ENCODE results near the gene CLCN4. TPM values are rescaled to one million over a fixed set of nuclear protein-coding genes. Genes with fewer than 3 reads are reported as not detected.

CLCN4 gene
- total and polyA plus RNA-seq, 2 donors from 2014 or later: 2.4 to 7.3 TPM

DNA sequence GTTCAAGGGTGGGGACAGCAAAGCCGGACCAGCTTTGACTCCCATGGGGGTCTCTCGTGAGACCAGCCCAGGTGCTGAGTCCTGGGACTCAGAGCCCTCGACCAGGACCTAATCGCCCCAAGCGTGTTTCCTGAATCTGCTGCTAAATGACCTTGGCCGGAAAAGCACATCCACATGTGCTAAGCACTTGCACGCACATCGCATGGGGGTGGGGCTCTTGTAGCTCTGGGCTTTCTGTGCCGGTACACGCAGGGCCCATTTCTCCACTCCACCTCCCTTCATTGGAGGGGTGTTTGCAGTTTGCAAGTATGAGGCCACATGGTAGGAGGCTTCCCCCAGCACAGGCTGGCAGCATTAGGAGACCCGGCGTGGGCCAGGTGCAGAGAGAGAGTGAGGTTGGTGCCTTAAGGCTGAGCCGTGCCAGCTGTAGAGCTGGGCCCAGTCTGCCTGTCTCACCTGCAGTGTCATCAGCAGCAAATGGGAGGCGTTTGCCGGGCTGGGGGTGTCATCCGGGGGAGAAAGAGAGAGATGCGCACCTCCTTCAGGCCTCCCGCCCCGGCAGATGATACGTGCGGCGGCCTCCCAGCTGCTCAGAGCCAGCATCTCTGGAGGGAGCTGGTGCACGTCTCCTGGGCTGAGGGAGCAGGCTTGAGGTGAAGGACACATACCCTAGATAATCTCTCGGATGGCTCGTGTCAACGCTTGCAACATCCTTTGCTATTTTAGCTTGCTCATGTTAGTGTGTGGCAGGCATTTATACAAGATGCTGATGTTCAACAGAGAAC lies 45.2 kb upstream of the CLCN4 start:
- no peaks in the 10 kb centered on the region for H3K36me3 ChIP-seq (ENCODE audit: control insufficient read depth in 2 of 3, insufficient read depth in 3 of 3, low read length in 3 of 3)
- DNase-seq: no peak
- FAIRE-seq: no peak
- no peak overlapping the region for H3K9ac ChIP-seq (ENCODE audit: low read length in 3 of 3)
- TF ChIP-seq, protein P1, sequence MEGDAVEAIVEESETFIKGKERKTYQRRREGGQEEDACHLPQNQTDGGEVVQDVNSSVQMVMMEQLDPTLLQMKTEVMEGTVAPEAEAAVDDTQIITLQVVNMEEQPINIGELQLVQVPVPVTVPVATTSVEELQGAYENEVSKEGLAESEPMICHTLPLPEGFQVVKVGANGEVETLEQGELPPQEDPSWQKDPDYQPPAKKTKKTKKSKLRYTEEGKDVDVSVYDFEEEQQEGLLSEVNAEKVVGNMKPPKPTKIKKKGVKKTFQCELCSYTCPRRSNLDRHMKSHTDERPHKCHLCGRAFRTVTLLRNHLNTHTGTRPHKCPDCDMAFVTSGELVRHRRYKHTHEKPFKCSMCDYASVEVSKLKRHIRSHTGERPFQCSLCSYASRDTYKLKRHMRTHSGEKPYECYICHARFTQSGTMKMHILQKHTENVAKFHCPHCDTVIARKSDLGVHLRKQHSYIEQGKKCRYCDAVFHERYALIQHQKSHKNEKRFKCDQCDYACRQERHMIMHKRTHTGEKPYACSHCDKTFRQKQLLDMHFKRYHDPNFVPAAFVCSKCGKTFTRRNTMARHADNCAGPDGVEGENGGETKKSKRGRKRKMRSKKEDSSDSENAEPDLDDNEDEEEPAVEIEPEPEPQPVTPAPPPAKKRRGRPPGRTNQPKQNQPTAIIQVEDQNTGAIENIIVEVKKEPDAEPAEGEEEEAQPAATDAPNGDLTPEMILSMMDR (IDR thresholded peaks at IDR 0.05; ENCODE audit: borderline replicate concordance, extremely low read depth, insufficient read depth): no peak
- H3K9me3 ChIP-seq (ENCODE audit: control insufficient read depth in 2 of 3, insufficient read depth in 1 of 3, low read length in 3 of 3): no peaks in the 10 kb centered on the region
- no peak overlapping the region for H3K27ac ChIP-seq (ENCODE audit: low read depth in 2 of 2, low read length in 2 of 2)
- peaks cover 0 to 3% (median 0%) of the 10 kb centered on the region in 3 donors for H3K4me1 ChIP-seq (ENCODE audit: control insufficient read depth in 2 of 3, insufficient read depth in 2 of 3, low read depth in 1 of 3, low read length in 3 of 3)
- intact Hi-C loops (cut with DNase I): no loop called here
- H3K4me3 ChIP-seq (ENCODE audit: low read length in 3 of 3): no peak overlapping the region
- no peaks in the 10 kb centered on the region for H3K27me3 ChIP-seq (ENCODE audit: control insufficient read depth, insufficient read depth, low read length)

DNA sequence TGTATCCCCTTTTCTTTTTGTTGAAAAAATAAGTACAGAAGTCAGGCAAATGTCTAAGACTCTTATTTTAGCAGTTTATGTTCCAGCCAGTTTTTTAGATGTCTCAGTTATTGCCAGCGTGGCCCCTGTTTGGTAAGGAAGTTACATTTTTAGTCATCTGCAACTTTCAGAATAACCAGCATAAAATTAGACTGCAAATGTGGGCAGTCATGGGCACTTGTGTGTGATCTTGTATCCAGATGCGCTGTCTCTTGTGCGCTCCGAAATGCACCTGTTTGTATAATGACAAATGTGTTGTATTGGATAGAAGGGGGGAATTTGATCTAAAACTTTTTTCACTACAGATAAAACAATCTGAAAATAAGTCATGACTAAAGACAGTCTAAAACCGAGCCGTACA lies 44.3 kb upstream of the CLCN4 start:
- Histone ChIP-seq H3K27ac (ENCODE audit: low read depth in 2 of 2, low read length in 2 of 2) (no peak overlapping the region), H3K4me1 (ENCODE audit: control insufficient read depth in 2 of 3, insufficient read depth in 2 of 3, low read depth in 1 of 3, low read length in 3 of 3) (no peaks in the 10 kb centered on the region), H3K9ac (ENCODE audit: low read length in 3 of 3) (no peak overlapping the region), H3K4me3 (ENCODE audit: low read length in 3 of 3) (no peak overlapping the region), H3K27me3 (ENCODE audit: control insufficient read depth, insufficient read depth, low read length) (no peaks in the 10 kb centered on the region), H3K9me3 (ENCODE audit: control insufficient read depth in 2 of 3, insufficient read depth in 1 of 3, low read length in 3 of 3) (no peaks in the 10 kb centered on the region), H3K36me3 (ENCODE audit: control insufficient read depth in 2 of 3, insufficient read depth in 3 of 3, low read length in 3 of 3) (no peaks in the 10 kb centered on the region)
- TF ChIP-seq, protein P1 (IDR thresholded peaks at IDR 0.05; ENCODE audit: borderline replicate concordance, extremely low read depth, insufficient read depth): no peak
- intact Hi-C loops (cut with DNase I): no loop called here
- FAIRE-seq (no peak), DNase-seq (no peak)

DNA sequence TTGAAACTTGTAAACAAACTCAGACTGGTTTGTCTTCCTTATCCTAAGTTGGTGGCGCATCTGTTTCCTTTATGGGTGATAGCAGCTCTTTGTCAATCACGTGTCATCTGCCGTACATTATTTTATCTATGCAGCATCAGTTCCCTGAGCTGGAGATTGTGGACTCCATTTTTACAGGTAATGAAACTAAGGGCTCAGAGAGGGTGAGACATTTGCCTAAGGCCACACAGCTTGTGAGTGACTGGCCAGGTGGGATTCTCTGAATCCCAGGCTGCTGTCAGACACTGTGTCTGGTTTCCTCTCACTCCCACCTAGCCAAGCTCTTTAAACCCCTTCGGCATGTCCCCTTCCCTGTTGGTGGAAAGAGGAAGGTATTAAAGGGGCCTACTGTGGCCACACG lies 41.7 kb upstream of the CLCN4 start:
- no peak overlapping the region for H3K9ac ChIP-seq (ENCODE audit: low read length in 3 of 3)
- H3K27me3 ChIP-seq (ENCODE audit: control insufficient read depth, insufficient read depth, low read length): peaks cover 2% of the 10 kb centered on the region
- no peak overlapping the region for H3K27ac ChIP-seq (ENCODE audit: low read depth in 2 of 2, low read length in 2 of 2)
- DNase-seq: no peak
- peaks cover 0 to 4% (median 0%) of the 10 kb centered on the region in 3 donors for H3K36me3 ChIP-seq (ENCODE audit: control insufficient read depth in 2 of 3, insufficient read depth in 3 of 3, low read length in 3 of 3)
- TF ChIP-seq, protein P1 (IDR thresholded peaks at IDR 0.05; ENCODE audit: borderline replicate concordance, extremely low read depth, insufficient read depth): no peak
- H3K4me1 ChIP-seq (ENCODE audit: control insufficient read depth in 2 of 3, insufficient read depth in 2 of 3, low read depth in 1 of 3, low read length in 3 of 3): peaks cover 0 to 2% (median 0%) of the 10 kb centered on the region in 3 donors
- intact Hi-C loops (cut with DNase I): loop anchor here (5.0 kb wide), 1 partner anchor 118 kb away; no protein-coding TSS in a partner anchor
- no peak overlapping the region for H3K4me3 ChIP-seq (ENCODE audit: low read length in 3 of 3)
- H3K9me3 ChIP-seq (ENCODE audit: control insufficient read depth in 2 of 3, insufficient read depth in 1 of 3, low read length in 3 of 3): no peaks in the 10 kb centered on the region
- FAIRE-seq: no peak

Measured in kidney (tissue), 14 donors.